HepG2 (cell line): ENCODE data around the gene GADD45B. TPM values are rescaled to one million over a fixed set of nuclear protein-coding genes. Genes with fewer than 3 reads are reported as not detected.

ENCODE experiments used
- CREB1 ChIP-seq, 2 experiments: fragments of 450-650 bp in 1 of 2; IDR thresholded peaks; 2 replicates each; pipeline ENCODE4 v1.6.1; 2016 to 2017; ENCODE audit warnings: control low read depth in 1 of 2, mild to moderate bottlenecking in 1 of 2, missing compliant biosample characterization in 1 of 2, missing genetic modification characterization in 1 of 2
- ELF4 ChIP-seq: sonication (generic); formaldehyde crosslinking; IDR thresholded peaks from 2 replicates; pipeline ENCODE4 v1.5.0; 2020; ENCODE audit warnings: missing genetic modification reagents, mild to moderate bottlenecking, moderate library complexity, borderline replicate concordance
- FOXA3 ChIP-seq: IDR thresholded peaks from 2 replicates; pipeline ENCODE4 v1.6.1; 2016; ENCODE audit warnings: missing genetic modification reagents, missing compliant biosample characterization
- HDAC2 ChIP-seq: sonication (generic); formaldehyde crosslinking; IDR thresholded peaks from 2 replicates; pipeline ENCODE4 v1.4.0; 2020; ENCODE audit warnings: missing genetic modification reagents
- IRX3 ChIP-seq: sonication (generic); formaldehyde crosslinking; IDR thresholded peaks from 2 replicates; pipeline ENCODE4 v1.8.1; 2023; ENCODE audit warnings: mild to moderate bottlenecking, low read depth, missing genetic modification reagents, borderline replicate concordance
- PHF21A ChIP-seq: sonication (generic); formaldehyde crosslinking; IDR thresholded peaks from 2 replicates; pipeline ENCODE4 v1.5.0; 2020; ENCODE audit warnings: mild to moderate bottlenecking, missing genetic modification reagents
- SP1 ChIP-seq, 2 experiments: fragments of 450-650 bp in 1 of 2; sonication (generic) in 1 of 2; formaldehyde crosslinking in 1 of 2; IDR thresholded peaks; 2 replicates each; pipeline versions ENCODE4 v1.4.0 to v1.6.1; 2016 to 2020; ENCODE audit warnings: missing genetic modification reagents in 1 of 2
- SP4 ChIP-seq: sonication (generic); formaldehyde crosslinking; IDR thresholded peaks from 2 replicates; pipeline ENCODE4 v1.8.1; 2023; ENCODE audit warnings: mild to moderate bottlenecking, missing genetic modification reagents
- SRSF1 ChIP-seq: fragments of 200-400 bp; formaldehyde crosslinking; optimal IDR thresholded peaks from 2 replicates; pipeline ENCODE3; 2017; ENCODE audit warnings: mild to moderate bottlenecking, low read depth, low read length, moderate library complexity
- TCF7 ChIP-seq: sonication (generic); IDR thresholded peaks from 2 replicates; pipeline ENCODE4 v1.6.1; 2016; ENCODE audit warnings: antibody characterized with exemption, low read depth
- ZNF362 ChIP-seq: sonication (generic); formaldehyde crosslinking; IDR thresholded peaks from 2 replicates; pipeline ENCODE4 v1.4.0; 2020; ENCODE audit warnings: missing genetic modification reagents, mild to moderate bottlenecking, borderline replicate concordance
- ZNF782 ChIP-seq: sonication (generic); formaldehyde crosslinking; IDR thresholded peaks from 2 replicates; pipeline ENCODE4 v1.4.0; 2020; ENCODE audit warnings: missing genetic modification reagents, mild to moderate bottlenecking, borderline replicate concordance
- ZNF816 ChIP-seq: sonication (generic); formaldehyde crosslinking; IDR thresholded peaks from 2 replicates; pipeline ENCODE4 v1.8.0; 2022; ENCODE audit warnings: missing genetic modification reagents, mild to moderate bottlenecking, borderline replicate concordance
- polyA plus RNA-seq, 8 experiments: library from polyadenylated mRNA; depleted of rRNA in 3 of 8; stranded (reverse) in 7 of 8; unstranded in 1 of 8; fragments of >200 nt; fragmentation: Illumina TruSeq in 4 of 8; extraction: Trizol in 4 of 8; gene quantifications; 2 replicates each; pipeline versions ENCODE4 v1.2.1 to v1.2.3, GENCODE V29; 2011 to 2016; ENCODE audit warnings: low read depth in 4 of 8, missing spikeins in 1 of 8, mixed read lengths in 1 of 8; ENCODE audit not compliant: insufficient read depth in 1 of 8
- total RNA-seq, 5 experiments: library from RNA; depleted of rRNA; stranded (reverse); fragments of >200 nt; fragmentation: Illumina TruSeq; extraction: Trizol; gene quantifications; 2 replicates each; pipeline ENCODE4 v1.2.3, GENCODE V29; 2016; ENCODE audit warnings: low read depth in 1 of 5
- TF ChIP-seq, protein P1 (sequence below): sonication (generic); formaldehyde crosslinking; IDR thresholded peaks from 2 replicates; pipeline ENCODE4 v1.8.1; 2023; ENCODE audit warnings: mild to moderate bottlenecking, missing genetic modification reagents
- TF ChIP-seq, protein P2 (sequence below): sonication (generic); formaldehyde crosslinking; IDR thresholded peaks from 2 replicates; pipeline ENCODE4 v1.5.0; 2020; ENCODE audit warnings: mild to moderate bottlenecking, missing genetic modification reagents, borderline replicate concordance
- TF ChIP-seq, protein P3 (sequence below): sonication (generic); formaldehyde crosslinking; IDR thresholded peaks from 2 replicates; pipeline ENCODE4 v1.4.0; 2020; ENCODE audit warnings: missing genetic modification reagents
- TF ChIP-seq, protein P4 (sequence below): sonication (generic); formaldehyde crosslinking; conservative IDR thresholded peaks from 2 replicates; pipeline ENCODE4 v1.4.0; 2020; ENCODE audit warnings: missing genetic modification reagents

The GADD45B gene
- total and polyA plus RNA-seq, 2 of the 13 experiments (the other 11 are each of a cell fraction or from before 2014, with no cell fraction given) = 4.6 to 34.1 TPM

- TF ChIP-seq, protein P1, sequence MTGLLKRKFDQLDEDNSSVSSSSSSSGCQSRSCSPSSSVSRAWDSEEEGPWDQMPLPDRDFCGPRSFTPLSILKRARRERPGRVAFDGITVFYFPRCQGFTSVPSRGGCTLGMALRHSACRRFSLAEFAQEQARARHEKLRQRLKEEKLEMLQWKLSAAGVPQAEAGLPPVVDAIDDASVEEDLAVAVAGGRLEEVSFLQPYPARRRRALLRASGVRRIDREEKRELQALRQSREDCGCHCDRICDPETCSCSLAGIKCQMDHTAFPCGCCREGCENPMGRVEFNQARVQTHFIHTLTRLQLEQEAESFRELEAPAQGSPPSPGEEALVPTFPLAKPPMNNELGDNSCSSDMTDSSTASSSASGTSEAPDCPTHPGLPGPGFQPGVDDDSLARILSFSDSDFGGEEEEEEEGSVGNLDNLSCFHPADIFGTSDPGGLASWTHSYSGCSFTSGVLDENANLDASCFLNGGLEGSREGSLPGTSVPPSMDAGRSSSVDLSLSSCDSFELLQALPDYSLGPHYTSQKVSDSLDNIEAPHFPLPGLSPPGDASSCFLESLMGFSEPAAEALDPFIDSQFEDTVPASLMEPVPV = peak; percentile 70
- TF ChIP-seq, protein P2, sequence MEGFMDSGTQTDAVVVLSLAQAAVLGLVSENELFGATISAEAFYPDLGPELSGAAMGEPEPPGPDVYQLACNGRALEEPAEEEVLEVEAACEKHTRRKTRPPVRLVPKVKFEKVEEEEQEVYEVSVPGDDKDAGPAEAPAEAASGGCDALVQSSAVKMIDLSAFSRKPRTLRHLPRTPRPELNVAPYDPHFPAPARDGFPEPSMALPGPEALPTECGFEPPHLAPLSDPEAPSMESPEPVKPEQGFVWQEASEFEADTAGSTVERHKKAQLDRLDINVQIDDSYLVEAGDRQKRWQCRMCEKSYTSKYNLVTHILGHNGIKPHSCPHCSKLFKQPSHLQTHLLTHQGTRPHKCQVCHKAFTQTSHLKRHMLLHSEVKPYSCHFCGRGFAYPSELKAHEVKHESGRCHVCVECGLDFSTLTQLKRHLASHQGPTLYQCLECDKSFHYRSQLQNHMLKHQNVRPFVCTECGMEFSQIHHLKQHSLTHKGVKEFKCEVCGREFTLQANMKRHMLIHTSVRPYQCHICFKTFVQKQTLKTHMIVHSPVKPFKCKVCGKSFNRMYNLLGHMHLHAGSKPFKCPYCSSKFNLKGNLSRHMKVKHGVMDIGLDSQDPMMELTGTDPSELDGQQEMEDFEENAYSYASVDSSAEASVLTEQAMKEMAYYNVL = peak; percentile 45; the same call in 1 of the 2 replicates
- TF ChIP-seq SRSF1 (no peak), ELF4 (0 out of 2 replicates have a peak, but pooled peaks have one; percentile 29), ZNF362 (CRISPR knock-in tag) (peak; percentile 94), ZNF782 (CRISPR knock-in tag) (no peak), SP1 (IDR thresholded peaks at IDR 0.05) (no peak), SP1 (CRISPR knock-in tag; IDR thresholded peaks at IDR 0.05) (peak; percentile 99), PHF21A (CRISPR knock-in tag) (peak; percentile 67), FOXA3 (peak; percentile 22; the same call in 1 of the 2 replicates), TCF7 (0 out of 2 replicates have a peak, but pooled peaks have one; percentile 34), IRX3 (CRISPR knock-in tag) (0 out of 2 replicates have a peak, but pooled peaks have one; percentile 44), HDAC2 (CRISPR knock-in tag) (peak; percentile 19; the same call in 1 of the 2 replicates), ZNF816 (peak; percentile 56; the same call in 1 of the 2 replicates), CREB1 (IDR thresholded peaks at IDR 0.05) (peak; percentile 66), CREB1 (CRISPR knock-in tag; IDR thresholded peaks at IDR 0.05) (peak; percentile 68; the same call in 1 of the 2 replicates), SP4 (peak; percentile 97)
- TF ChIP-seq, protein P3, sequence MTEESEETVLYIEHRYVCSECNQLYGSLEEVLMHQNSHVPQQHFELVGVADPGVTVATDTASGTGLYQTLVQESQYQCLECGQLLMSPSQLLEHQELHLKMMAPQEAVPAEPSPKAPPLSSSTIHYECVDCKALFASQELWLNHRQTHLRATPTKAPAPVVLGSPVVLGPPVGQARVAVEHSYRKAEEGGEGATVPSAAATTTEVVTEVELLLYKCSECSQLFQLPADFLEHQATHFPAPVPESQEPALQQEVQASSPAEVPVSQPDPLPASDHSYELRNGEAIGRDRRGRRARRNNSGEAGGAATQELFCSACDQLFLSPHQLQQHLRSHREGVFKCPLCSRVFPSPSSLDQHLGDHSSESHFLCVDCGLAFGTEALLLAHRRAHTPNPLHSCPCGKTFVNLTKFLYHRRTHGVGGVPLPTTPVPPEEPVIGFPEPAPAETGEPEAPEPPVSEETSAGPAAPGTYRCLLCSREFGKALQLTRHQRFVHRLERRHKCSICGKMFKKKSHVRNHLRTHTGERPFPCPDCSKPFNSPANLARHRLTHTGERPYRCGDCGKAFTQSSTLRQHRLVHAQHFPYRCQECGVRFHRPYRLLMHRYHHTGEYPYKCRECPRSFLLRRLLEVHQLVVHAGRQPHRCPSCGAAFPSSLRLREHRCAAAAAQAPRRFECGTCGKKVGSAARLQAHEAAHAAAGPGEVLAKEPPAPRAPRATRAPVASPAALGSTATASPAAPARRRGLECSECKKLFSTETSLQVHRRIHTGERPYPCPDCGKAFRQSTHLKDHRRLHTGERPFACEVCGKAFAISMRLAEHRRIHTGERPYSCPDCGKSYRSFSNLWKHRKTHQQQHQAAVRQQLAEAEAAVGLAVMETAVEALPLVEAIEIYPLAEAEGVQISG (CRISPR knock-in tag) = peak; percentile 57
- TF ChIP-seq, protein P4, sequence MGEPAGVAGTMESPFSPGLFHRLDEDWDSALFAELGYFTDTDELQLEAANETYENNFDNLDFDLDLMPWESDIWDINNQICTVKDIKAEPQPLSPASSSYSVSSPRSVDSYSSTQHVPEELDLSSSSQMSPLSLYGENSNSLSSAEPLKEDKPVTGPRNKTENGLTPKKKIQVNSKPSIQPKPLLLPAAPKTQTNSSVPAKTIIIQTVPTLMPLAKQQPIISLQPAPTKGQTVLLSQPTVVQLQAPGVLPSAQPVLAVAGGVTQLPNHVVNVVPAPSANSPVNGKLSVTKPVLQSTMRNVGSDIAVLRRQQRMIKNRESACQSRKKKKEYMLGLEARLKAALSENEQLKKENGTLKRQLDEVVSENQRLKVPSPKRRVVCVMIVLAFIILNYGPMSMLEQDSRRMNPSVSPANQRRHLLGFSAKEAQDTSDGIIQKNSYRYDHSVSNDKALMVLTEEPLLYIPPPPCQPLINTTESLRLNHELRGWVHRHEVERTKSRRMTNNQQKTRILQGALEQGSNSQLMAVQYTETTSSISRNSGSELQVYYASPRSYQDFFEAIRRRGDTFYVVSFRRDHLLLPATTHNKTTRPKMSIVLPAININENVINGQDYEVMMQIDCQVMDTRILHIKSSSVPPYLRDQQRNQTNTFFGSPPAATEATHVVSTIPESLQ (CRISPR knock-in tag) = no peak; the same call in 1 of the 2 replicates
Observed at GRCh38 chr19:2475702-2476450, at the start of gene GADD45B (continued).
